HepG2 (cell line): Measurements from ENCODE around the gene VWA1. TPM values are rescaled to one million over a fixed set of nuclear protein-coding genes. Genes with fewer than 3 reads are reported as not detected.
A peak's percentile ranks its signal among the peaks of the same experiment; 100 is the strongest.
"Not testable (repeated sequence)": the region's sequence is repeated elsewhere in the genome, so short reads cannot be mapped to it uniquely, and the experiment has no call there.

Source experiments
- ATAC-seq: fragments of 200-7000 bp; cut with Tn5 transposase; 3 replicates; pipeline ENCODE4 v1.9.1; 2020; ENCODE audit warnings: mild to moderate bottlenecking, moderate library complexity
- BruUV-seq: library from RNA; stranded (reverse); fragments of 400-500 nt; replicated peaks from 2 replicates; lab custom pipeline; 2021; lab: Mats Ljungman, UMichigan
- CTCF ChIA-PET: fragments of 300-600 bp; formaldehyde crosslinking; extraction: SDS; loops from one replicate; lab custom pipeline; 2021; ENCODE audit warnings: low total read pairs, inconsistent platforms, low intra/inter-chr PET ratio; lab: Yijun Ruan, JAX
- POLR2A ChIA-PET: fragments of 350-600 bp; sonication (Branson Sonifier 250); formaldehyde crosslinking; loops from one replicate; lab custom pipeline; 2020; ENCODE audit warnings: antibody characterized with exemption, inconsistent platforms; lab: Yijun Ruan, JAX
- DNase-seq: peaks from one replicate; pipeline ENCODE4 v3.0.0-alpha.2; 2015; ENCODE audit warnings: low spot score
- FAIRE-seq: peaks from 3 replicates; lab custom pipeline; 2011; peaks lifted over from hg19 to GRCh38; lab: Jason Lieb, UNC
- H2AFZ ChIP-seq: one replicate; pipeline ENCODE4 v1.6.1; 2011; ENCODE audit warnings: low read length, inconsistent platforms
- H3K27ac ChIP-seq: fragments of 300-600 bp; 3 replicates; pipeline ENCODE4 v1.8.0; 2011; ENCODE audit warnings: mixed run types, mild to moderate bottlenecking, mixed read lengths, low read length, inconsistent platforms; ENCODE audit not compliant: insufficient read depth; ENCODE audit errors: extremely low read length
- H3K27me3 ChIP-seq, 2 experiments: fragments of 200-600 bp in 1 of 2; 2 replicates in 1 of 2; 3 replicates in 1 of 2; pipeline versions ENCODE4 v1.6.0 to v1.8.0; 2011; ENCODE audit warnings: low read length in 2 of 2, mild to moderate bottlenecking in 2 of 2, moderate library complexity in 2 of 2, inconsistent platforms in 1 of 2; ENCODE audit not compliant: insufficient read depth in 2 of 2, control insufficient read depth in 1 of 2
- H3K36me3 ChIP-seq, 2 experiments: fragments of 200-600 bp in 1 of 2; replicated peaks in 1 of 2; 2 replicates in 1 of 2; 3 replicates in 1 of 2; pipeline versions ENCODE4 v1.5.1 to v1.8.0; 2011; ENCODE audit warnings: low read length in 2 of 2, inconsistent platforms in 1 of 2; ENCODE audit not compliant: insufficient read depth in 2 of 2, control insufficient read depth in 1 of 2
- H3K4me1 ChIP-seq: 2 replicates; pipeline ENCODE4 v1.5.1; 2012; ENCODE audit warnings: low read length, inconsistent platforms; ENCODE audit not compliant: insufficient read depth
- H3K4me2 ChIP-seq: 2 replicates; pipeline ENCODE4 v1.6.0; 2011; ENCODE audit warnings: low read depth, low read length, inconsistent platforms
- H3K4me3 ChIP-seq, 3 experiments: fragments of 200-600 bp in 1 of 3; sonication (generic), shearing (Covaris generic) in 1 of 3; replicated peaks in 1 of 3; 2 replicates each; pipeline ENCODE4 v1.5.1; 2011 to 2016; ENCODE audit warnings: low read length in 3 of 3, inconsistent platforms in 2 of 3, low read depth in 2 of 3, mild to moderate bottlenecking in 2 of 3, control low read depth in 1 of 3, mixed read lengths in 1 of 3; ENCODE audit not compliant: insufficient read depth in 1 of 3
- H3K79me2 ChIP-seq: one replicate; pipeline ENCODE4 v1.6.1; 2011; ENCODE audit warnings: low read length, inconsistent platforms; ENCODE audit not compliant: insufficient read depth
- H3K9ac ChIP-seq: 2 replicates; pipeline ENCODE4 v1.6.0; 2011; ENCODE audit warnings: mild to moderate bottlenecking, low read depth, low read length, inconsistent platforms; ENCODE audit not compliant: insufficient read depth
- H3K9me3 ChIP-seq: 2 replicates; pipeline ENCODE4 v1.5.1; 2012; ENCODE audit warnings: mild to moderate bottlenecking, low read length
- H4K20me1 ChIP-seq: 2 replicates; pipeline ENCODE4 v1.6.0; 2011; ENCODE audit warnings: inconsistent platforms, mild to moderate bottlenecking, low read length, moderate library complexity; ENCODE audit not compliant: insufficient read depth
- DMAP1 ChIP-seq: IDR thresholded peaks from 2 replicates; pipeline ENCODE4 v1.6.1; 2016
- GABPB1 ChIP-seq: IDR thresholded peaks from 2 replicates; pipeline ENCODE4 v1.6.1; 2016; ENCODE audit warnings: mild to moderate bottlenecking, missing genetic modification reagents, moderate library complexity, missing compliant biosample characterization
- MYC ChIP-seq: sonication (generic); formaldehyde crosslinking; IDR thresholded peaks from 2 replicates; pipeline ENCODE4 v1.9.0; 2021; ENCODE audit warnings: missing genetic modification reagents, borderline replicate concordance
- RERE ChIP-seq: IDR thresholded peaks from 2 replicates; pipeline ENCODE4 v1.6.1; 2016; ENCODE audit warnings: low read depth, missing genetic modification reagents, missing compliant biosample characterization
- SAP130 ChIP-seq: IDR thresholded peaks from 2 replicates; pipeline ENCODE4 v1.6.1; 2016; ENCODE audit warnings: low read depth
- SRF ChIP-seq: IDR thresholded peaks from 2 replicates; pipeline ENCODE4 v1.6.1; 2011; ENCODE audit warnings: mild to moderate bottlenecking, low read depth, low read length, moderate library complexity
- SSRP1 ChIP-seq: IDR thresholded peaks from 2 replicates; pipeline ENCODE4 v1.6.1; 2016; ENCODE audit warnings: control low read depth
- ZFY ChIP-seq: sonication (generic); formaldehyde crosslinking; IDR thresholded peaks from 2 replicates; pipeline ENCODE4 v1.4.0; 2020; ENCODE audit warnings: missing genetic modification reagents
- WGBS: methylation state at CpG from one replicate; pipeline ENCODE4 v1.1.6; 2017; ENCODE audit warnings: low lambda C conversion rate; 5-methylcytosine and 5-hydroxymethylcytosine counted together
- in situ Hi-C: cut with HindIII; loops from 2 replicates; pipeline ENCODE4 v1.10.0; 2017; ENCODE audit warnings: low pct_unique_long_range_greater_than_20kb; ENCODE audit not compliant: extremely low pct_ligation_motif_present
- intact Hi-C: fragments of 100-400 bp; cut with micrococcal nuclease; formaldehyde crosslinking; loops from one replicate; pipeline ENCODE4 v1.10.0; 2022; ENCODE audit not compliant: unreplicated experiment
- polyA plus RNA-seq, 8 experiments: library from polyadenylated mRNA; depleted of rRNA in 3 of 8; stranded (reverse) in 7 of 8; unstranded in 1 of 8; fragments of >200 nt; fragmentation: Illumina TruSeq in 4 of 8; extraction: Trizol in 4 of 8; gene quantifications; 2 replicates each; pipeline versions ENCODE4 v1.2.1 to v1.2.3, GENCODE V29; 2011 to 2016; ENCODE audit warnings: low read depth in 4 of 8, missing spikeins in 1 of 8, mixed read lengths in 1 of 8; ENCODE audit not compliant: insufficient read depth in 1 of 8
- total RNA-seq, 5 experiments: library from RNA; depleted of rRNA; stranded (reverse); fragments of >200 nt; fragmentation: Illumina TruSeq; extraction: Trizol; gene quantifications; 2 replicates each; pipeline ENCODE4 v1.2.3, GENCODE V29; 2016; ENCODE audit warnings: low read depth in 1 of 5
- TF ChIP-seq, protein P1 (sequence below): sonication (generic); formaldehyde crosslinking; IDR thresholded peaks from 2 replicates; pipeline ENCODE4 v1.5.0; 2020; ENCODE audit warnings: mild to moderate bottlenecking, missing genetic modification reagents, borderline replicate concordance

Gene VWA1
- total and polyA plus RNA-seq, 2 of the 13 experiments (the other 11 are each of a cell fraction or from before 2014, with no cell fraction given) = 40.9 to 57.5 TPM

GRCh38 chr1:1471389-1472052 lies 36.0 kb downstream of the VWA1 start, which contains the start of gene ATAD3B (continued):
- no peak for TF ChIP-seq RERE (CRISPR knock-in tag)
- no peak for TF ChIP-seq SSRP1 (CRISPR knock-in tag)
- TF ChIP-seq SRF = peak; percentile 59; the same call in 1 of the 2 replicates
- TF ChIP-seq, all 625 proteins: peak for 188

GRCh38 chr1:1472053-1472876 lies 36.8 kb downstream of the VWA1 start:
- CTCF ChIA-PET = not testable (repeated sequence)

More at GRCh38 chr1:1472053-1472876, 36.8 kb downstream of the VWA1 start:
- TF ChIP-seq DMAP1 (CRISPR knock-in tag) (peak; percentile 34; the same call in 1 of the 2 replicates), SAP130 (CRISPR knock-in tag) (peak; percentile 25; the same call in 1 of the 2 replicates), ZFY (CRISPR knock-in tag) (peak; percentile 64; the same call in 1 of the 2 replicates), GABPB1 (CRISPR knock-in tag) (0 out of 2 replicates have a peak, but pooled peaks have one; percentile 18), MYC (0 out of 2 replicates have a peak, but pooled peaks have one; percentile 21)
- TF ChIP-seq, protein P1, sequence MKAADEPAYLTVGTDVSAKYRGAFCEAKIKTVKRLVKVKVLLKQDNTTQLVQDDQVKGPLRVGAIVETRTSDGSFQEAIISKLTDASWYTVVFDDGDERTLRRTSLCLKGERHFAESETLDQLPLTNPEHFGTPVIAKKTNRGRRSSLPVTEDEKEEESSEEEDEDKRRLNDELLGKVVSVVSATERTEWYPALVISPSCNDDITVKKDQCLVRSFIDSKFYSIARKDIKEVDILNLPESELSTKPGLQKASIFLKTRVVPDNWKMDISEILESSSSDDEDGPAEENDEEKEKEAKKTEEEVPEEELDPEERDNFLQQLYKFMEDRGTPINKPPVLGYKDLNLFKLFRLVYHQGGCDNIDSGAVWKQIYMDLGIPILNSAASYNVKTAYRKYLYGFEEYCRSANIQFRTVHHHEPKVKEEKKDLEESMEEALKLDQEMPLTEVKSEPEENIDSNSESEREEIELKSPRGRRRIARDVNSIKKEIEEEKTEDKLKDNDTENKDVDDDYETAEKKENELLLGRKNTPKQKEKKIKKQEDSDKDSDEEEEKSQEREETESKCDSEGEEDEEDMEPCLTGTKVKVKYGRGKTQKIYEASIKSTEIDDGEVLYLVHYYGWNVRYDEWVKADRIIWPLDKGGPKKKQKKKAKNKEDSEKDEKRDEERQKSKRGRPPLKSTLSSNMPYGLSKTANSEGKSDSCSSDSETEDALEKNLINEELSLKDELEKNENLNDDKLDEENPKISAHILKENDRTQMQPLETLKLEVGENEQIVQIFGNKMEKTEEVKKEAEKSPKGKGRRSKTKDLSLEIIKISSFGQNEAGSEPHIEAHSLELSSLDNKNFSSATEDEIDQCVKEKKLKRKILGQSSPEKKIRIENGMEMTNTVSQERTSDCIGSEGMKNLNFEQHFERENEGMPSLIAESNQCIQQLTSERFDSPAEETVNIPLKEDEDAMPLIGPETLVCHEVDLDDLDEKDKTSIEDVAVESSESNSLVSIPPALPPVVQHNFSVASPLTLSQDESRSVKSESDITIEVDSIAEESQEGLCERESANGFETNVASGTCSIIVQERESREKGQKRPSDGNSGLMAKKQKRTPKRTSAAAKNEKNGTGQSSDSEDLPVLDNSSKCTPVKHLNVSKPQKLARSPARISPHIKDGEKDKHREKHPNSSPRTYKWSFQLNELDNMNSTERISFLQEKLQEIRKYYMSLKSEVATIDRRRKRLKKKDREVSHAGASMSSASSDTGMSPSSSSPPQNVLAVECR (CRISPR knock-in tag) = peak; percentile 24; the same call in 1 of the 2 replicates
- WGBS = 2% methylated on average over 11 of the region's 65 CpGs
- Histone ChIP-seq H3K4me2 (peak overlapping the region; percentile 88), H3K36me3 (peaks cover 4 to 10% of the 10 kb centered on the region in 2 experiments; a peak in 2 of 5 replicates), H3K27ac (peak overlapping the region; percentile 67), H3K4me1 (peaks cover 22% of the 10 kb centered on the region), H3K79me2 (peaks cover 19% of the 10 kb centered on the region), H3K9ac (peak overlapping the region; percentile 84), H3K4me3 (peak overlapping the region; percentile 55 to 77 (median 76))
- H3K27me3 ChIP-seq, H3K9me3 ChIP-seq, in situ Hi-C loops, intact Hi-C loops, DNase-seq, H4K20me1 ChIP-seq, POLR2A ChIA-PET, H2AFZ ChIP-seq: not testable (repeated sequence)
- BruUV-seq = TSS peak; percentile 76
- ATAC-seq = peak; percentile 57
- FAIRE-seq = peak; percentile 51
